ENCODE results near the gene CCDC33.
A peak's percentile ranks its signal among the peaks of the same experiment; 100 is the strongest.

The CCDC33 gene

GRCh38 chr15:74378848-74379247, 142.7 kb downstream of the CCDC33 start:
- peak in 1 of 2 donors; percentile 57 for DNase-seq (ENCODE audit: low read depth in 2 of 2, low spot score in 1 of 2)

GRCh38 chr15:74380361-74381189, 144.4 kb downstream of the CCDC33 start:
- DNase-seq (ENCODE audit: low read depth in 2 of 2, low spot score in 1 of 2) = no peak

GRCh38 chr15:74381190-74381453, 145.0 kb downstream of the CCDC33 start:
- no peak for DNase-seq (ENCODE audit: low read depth in 2 of 2, low spot score in 1 of 2)

- DNase-seq (ENCODE audit: low read depth in 2 of 2, low spot score in 1 of 2) = no peak
These were observed 145.4 kb downstream of the CCDC33 start for GRCh38 chr15:74381481-74381880.

GRCh38 chr15:74382004-74382816, 146.1 kb downstream of the CCDC33 start:
- no peak for DNase-seq (ENCODE audit: low read depth in 2 of 2, low spot score in 1 of 2)

- no peak for DNase-seq (ENCODE audit: low read depth in 2 of 2, low spot score in 1 of 2)
These were observed 147.2 kb downstream of the CCDC33 start for GRCh38 chr15:74383286-74383685.

- DNase-seq (ENCODE audit: low read depth in 2 of 2, low spot score in 1 of 2) = peak in 1 of 2 donors; percentile 68
These were observed 147.8 kb downstream of the CCDC33 start for GRCh38 chr15:74383695-74384565.

GRCh38 chr15:74384566-74384880, 148.4 kb downstream of the CCDC33 start:
- no peak for DNase-seq (ENCODE audit: low read depth in 2 of 2, low spot score in 1 of 2)

- peak in 1 of 2 donors; percentile 52 for DNase-seq (ENCODE audit: low read depth in 2 of 2, low spot score in 1 of 2)
These were observed 148.9 kb downstream of the CCDC33 start for GRCh38 chr15:74384881-74385643.

GRCh38 chr15:74385733-74386132, 149.6 kb downstream of the CCDC33 start:
- DNase-seq (ENCODE audit: low read depth in 2 of 2, low spot score in 1 of 2) = no peak

Measured in stimulated activated CD8-positive, alpha-beta memory T cell treated with anti-CD3 and anti-CD28 coated beads, Interleukin-4, amount 100 ng/mL, for 4 hours (primary cell).